Natural killer cell treated with Interleukin-12 subunit alpha and Interleukin-12 subunit beta and Interleukin-15 and Interleukin-18, amount 100 ng/mL, for 72 hours (primary cell): ENCODE measurements around the gene ARHGAP28. TPM values are rescaled to one million over a fixed set of nuclear protein-coding genes. Genes with fewer than 3 reads are reported as not detected.

ENCODE experiments used
- ATAC-seq, 2 donors: fragments of 150-1000 bp; cut with Tn5 transposase in 1 of 2; sonication (Bioruptor Pico), chemical (Tn5 transposase) in 1 of 2; 2 replicates each; pipeline ENCODE4 v1.10.0; 2021
- DNase-seq: peaks from one replicate; pipeline ENCODE4 v3.0.0; 2022; ENCODE audit warnings: low spot score
- H3K27ac Mint-ChIP-seq, 2 donors: 1 replicate in 1 of 2; 2 replicates in 1 of 2; pipeline ENCODE4 v1.8.0; 2022; ENCODE audit warnings: mixed read lengths in 2 of 2, mild to moderate bottlenecking in 1 of 2, moderate library complexity in 1 of 2
- H3K27me3 Mint-ChIP-seq, 2 donors: 1 replicate in 1 of 2; 2 replicates in 1 of 2; pipeline ENCODE4 v1.8.0; 2022; ENCODE audit warnings: mixed read lengths in 2 of 2
- H3K36me3 Mint-ChIP-seq: one replicate; pipeline ENCODE4 v1.8.0; 2022; ENCODE audit warnings: mixed read lengths
- H3K4me1 Mint-ChIP-seq, 2 donors: 1 replicate in 1 of 2; 2 replicates in 1 of 2; pipeline ENCODE4 v1.8.0; 2022; ENCODE audit warnings: low read depth in 2 of 2, mixed read lengths in 2 of 2, mild to moderate bottlenecking in 1 of 2
- H3K4me3 Mint-ChIP-seq: one replicate; pipeline ENCODE4 v1.8.0; 2022; ENCODE audit warnings: mixed read lengths
- H3K9me3 Mint-ChIP-seq: 2 replicates; pipeline ENCODE4 v1.8.0; 2022; ENCODE audit warnings: mixed read lengths
- total RNA-seq, 2 donors: library from RNA; stranded (reverse); gene quantifications; one replicate each; pipeline ENCODE4 v1.2.3, GENCODE V29; 2022

Gene ARHGAP28
- total RNA-seq, 2 donors from 2014 or later: not detected

DNA sequence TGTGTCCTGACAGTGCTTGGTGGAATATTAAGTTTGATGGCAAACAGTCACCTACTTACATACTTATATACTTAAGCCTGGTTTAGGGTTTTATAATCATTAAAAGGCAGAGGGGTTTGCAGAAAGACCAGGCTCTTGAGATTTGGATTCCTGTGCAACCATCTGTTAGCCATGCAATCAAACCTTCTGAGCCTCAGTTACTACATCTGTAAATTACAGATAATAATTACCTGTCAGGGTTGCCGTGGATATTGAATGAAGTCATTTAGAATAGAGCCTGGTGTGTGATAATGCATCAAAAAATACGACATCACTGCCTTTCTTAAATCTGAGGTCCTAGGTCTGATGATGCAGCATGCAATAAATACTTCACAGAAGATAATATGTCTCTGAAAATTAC lies 152.9 kb downstream of the ARHGAP28 start:
- Mint-ChIP-seq H3K4me1 (no peaks in the 10 kb centered on the region), H3K9me3 (no peaks in the 10 kb centered on the region), H3K4me3 (no peak overlapping the region), H3K36me3 (no peaks in the 10 kb centered on the region), H3K27ac (no peak overlapping the region), H3K27me3 (no peaks in the 10 kb centered on the region)
- ATAC-seq: no peak
- no peak for DNase-seq

DNA sequence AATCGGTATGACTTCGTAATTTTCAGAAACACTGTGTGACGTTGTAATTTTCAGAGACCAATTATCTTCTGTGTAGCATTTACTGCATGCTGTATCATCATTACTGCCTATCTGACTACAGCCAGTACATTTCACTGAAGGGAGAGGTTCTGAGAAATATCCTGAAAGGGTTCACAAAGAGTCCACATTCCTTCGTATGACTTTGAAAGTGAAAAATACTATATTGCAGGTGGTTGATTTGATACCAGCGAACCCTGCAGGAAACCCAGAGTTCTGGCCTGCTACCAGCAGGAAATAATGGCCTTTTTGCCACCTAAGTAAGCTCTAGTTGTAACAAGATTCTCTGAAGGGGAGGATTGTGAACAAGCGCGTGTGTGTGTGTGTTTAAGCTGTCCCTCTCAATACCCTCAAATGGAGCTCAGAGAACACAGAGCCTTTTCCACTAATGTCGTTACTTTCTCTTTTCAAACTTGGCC lies 155.5 kb downstream of the ARHGAP28 start:
- no peak overlapping the region for H3K4me3 Mint-ChIP-seq
- DNase-seq (no peak), ATAC-seq (no peak)
- no peaks in the 10 kb centered on the region for H3K9me3 Mint-ChIP-seq
- H3K27ac Mint-ChIP-seq: no peak overlapping the region
- H3K36me3 Mint-ChIP-seq: no peaks in the 10 kb centered on the region
- no peaks in the 10 kb centered on the region for H3K4me1 Mint-ChIP-seq
- no peaks in the 10 kb centered on the region for H3K27me3 Mint-ChIP-seq

DNA sequence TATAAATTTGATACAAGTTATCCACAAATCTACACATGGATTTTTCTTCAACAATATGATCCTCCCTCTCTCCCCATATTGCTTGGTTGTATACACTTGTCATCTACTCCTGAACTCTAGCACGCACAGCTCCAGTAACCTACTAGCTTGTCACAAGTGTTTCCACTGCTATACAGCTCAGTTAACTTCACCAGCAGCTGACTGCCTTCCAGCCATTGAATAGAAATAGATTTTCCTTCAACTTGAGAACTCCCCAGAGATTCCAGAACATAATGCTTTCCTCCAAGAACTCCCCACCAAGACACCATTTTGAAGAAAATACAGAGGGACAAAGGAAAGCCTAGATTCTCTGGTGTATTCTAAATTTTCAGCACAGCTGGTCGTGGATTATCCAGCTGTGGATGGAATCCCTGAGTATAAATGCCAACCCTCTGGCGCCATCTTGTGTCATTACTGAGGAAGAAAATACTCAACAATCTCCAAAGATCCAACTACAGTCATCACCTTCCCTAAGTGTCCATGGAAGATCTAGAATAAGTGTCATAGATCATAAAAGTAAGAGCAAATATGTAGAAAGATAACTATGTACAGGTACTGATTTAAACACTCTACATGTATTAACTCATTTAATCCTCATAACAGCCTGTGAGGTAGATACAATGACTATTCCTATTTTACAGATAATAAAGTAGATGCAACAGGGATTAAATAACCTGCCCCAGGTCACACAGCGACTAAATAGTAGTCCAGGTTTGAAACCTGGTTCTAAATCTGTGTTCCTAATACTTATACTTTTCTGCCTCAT lies 156.7 kb downstream of the ARHGAP28 start:
- no peak for ATAC-seq
- no peaks in the 10 kb centered on the region for H3K36me3 Mint-ChIP-seq
- no peak overlapping the region for H3K4me3 Mint-ChIP-seq
- no peaks in the 10 kb centered on the region for H3K9me3 Mint-ChIP-seq
- H3K4me1 Mint-ChIP-seq: no peaks in the 10 kb centered on the region
- H3K27ac Mint-ChIP-seq: no peak overlapping the region
- H3K27me3 Mint-ChIP-seq: no peaks in the 10 kb centered on the region
- DNase-seq: no peak

DNA sequence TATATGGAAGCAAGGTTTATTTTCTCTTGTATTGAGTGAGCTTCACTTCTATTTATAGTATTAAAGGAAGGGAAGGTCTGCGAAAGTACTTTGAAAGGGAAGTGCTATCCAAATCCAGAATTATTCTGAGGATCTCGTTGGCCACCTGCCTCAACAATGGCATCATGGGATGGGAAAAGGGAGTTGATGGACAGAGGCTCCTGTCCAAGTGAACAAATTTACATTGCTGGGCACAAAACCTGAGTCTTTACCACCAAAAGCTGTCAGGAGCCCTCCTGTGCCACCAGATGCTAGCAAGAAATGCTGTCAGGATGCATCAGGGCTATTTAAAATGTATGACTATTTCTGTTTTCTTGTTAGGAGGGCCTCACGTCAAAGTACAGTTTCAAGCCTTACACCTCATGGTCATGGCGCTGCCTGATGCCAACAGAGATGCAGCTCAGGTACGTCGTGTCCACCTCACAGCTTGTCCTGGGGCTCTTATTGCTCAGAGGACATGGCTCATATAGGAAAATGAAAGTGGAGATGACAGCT lies 157.3 kb downstream of the ARHGAP28 start:
- no peaks in the 10 kb centered on the region for H3K27me3 Mint-ChIP-seq
- ATAC-seq: no peak
- H3K4me1 Mint-ChIP-seq: no peaks in the 10 kb centered on the region
- no peak overlapping the region for H3K4me3 Mint-ChIP-seq
- no peaks in the 10 kb centered on the region for H3K36me3 Mint-ChIP-seq
- H3K27ac Mint-ChIP-seq: no peak overlapping the region
- no peak for DNase-seq
- H3K9me3 Mint-ChIP-seq: no peaks in the 10 kb centered on the region

DNA sequence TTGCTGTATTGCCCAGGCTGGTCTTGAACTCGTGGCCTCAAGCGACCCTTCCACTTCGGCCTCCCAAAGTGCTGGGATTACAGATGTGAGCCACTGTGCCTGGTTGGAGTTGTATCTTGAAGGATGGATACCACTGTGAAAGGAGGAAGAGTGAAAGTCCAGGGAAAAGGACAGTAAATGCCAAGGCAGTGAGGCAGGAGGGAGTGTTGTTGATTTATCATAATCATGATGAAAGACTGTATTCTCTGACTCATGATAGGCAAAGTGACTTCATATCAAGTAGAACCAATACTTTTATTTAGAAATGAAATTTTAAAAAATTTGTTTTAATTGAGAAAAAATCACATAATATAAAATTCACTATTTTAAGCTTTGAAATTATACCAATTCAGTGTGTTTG lies 162.3 kb downstream of the ARHGAP28 start:
- H3K36me3 Mint-ChIP-seq: no peaks in the 10 kb centered on the region
- DNase-seq (no peak), ATAC-seq (no peak)
- H3K27me3 Mint-ChIP-seq: no peaks in the 10 kb centered on the region
- no peak overlapping the region for H3K4me3 Mint-ChIP-seq
- peaks cover 3% of the 10 kb centered on the region for H3K9me3 Mint-ChIP-seq
- H3K4me1 Mint-ChIP-seq: no peaks in the 10 kb centered on the region
- no peak overlapping the region for H3K27ac Mint-ChIP-seq

DNA sequence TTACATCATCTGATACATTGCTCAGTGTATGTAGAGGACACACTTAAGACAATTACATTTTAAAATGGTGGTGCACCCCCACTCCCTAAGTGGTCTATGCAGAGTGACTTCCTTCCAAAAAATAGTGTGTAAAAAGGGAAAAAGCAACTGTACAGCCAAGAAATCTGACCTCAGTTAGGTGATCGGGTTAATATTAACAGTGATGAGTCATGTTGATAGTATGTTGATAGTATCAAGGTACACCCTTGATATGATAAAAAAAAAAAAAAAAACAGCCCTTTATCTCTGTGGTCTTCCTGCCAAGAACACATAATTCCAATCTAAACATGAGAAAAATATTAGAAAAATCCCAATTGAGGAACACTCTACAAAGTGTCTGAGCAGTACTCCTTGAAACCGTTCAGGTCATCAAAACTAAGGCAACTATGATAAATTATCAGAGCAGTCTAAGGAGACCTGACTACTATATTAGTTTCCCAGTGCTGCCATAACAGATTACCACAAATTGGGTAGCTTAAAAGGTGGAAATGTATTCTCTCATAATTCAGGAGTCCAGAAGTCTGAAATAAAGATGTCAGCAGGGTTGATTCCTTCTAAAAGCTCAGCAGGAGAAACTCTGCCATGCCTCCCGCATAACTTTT lies 171.9 kb downstream of the ARHGAP28 start:
- no peak overlapping the region for H3K4me3 Mint-ChIP-seq
- H3K36me3 Mint-ChIP-seq: peaks cover 8% of the 10 kb centered on the region
- no peaks in the 10 kb centered on the region for H3K27me3 Mint-ChIP-seq
- no peaks in the 10 kb centered on the region for H3K4me1 Mint-ChIP-seq
- H3K9me3 Mint-ChIP-seq: peaks cover 10% of the 10 kb centered on the region
- no peak for ATAC-seq
- DNase-seq: no peak
- H3K27ac Mint-ChIP-seq: no peak overlapping the region

DNA sequence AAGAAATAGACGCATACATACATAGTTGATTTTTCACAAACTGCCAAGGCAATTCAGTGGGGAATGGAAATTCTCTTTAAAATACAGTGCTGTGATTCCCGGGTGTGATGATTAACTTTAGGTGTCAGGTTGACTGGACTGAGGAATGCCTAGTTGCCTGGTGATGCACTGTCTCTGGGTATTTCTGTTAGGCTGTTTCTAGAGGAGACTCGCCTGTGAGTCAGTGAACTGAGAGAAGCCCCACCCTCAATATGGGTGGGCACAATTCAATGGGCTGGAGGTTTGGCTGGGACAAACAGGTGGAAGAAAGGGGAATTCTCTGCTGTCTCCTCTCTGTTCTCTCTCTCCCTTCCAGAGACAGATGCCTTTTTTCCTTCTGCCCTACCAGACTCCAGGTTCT lies 187.6 kb downstream of the ARHGAP28 start:
- no peak for DNase-seq
- peaks cover 5% of the 10 kb centered on the region for H3K9me3 Mint-ChIP-seq
- no peaks in the 10 kb centered on the region for H3K27me3 Mint-ChIP-seq
- no peak overlapping the region for H3K27ac Mint-ChIP-seq
- peaks cover 0 to 4% of the 10 kb centered on the region in 2 donors for H3K4me1 Mint-ChIP-seq
- ATAC-seq: no peak
- H3K4me3 Mint-ChIP-seq: no peak overlapping the region
- no peaks in the 10 kb centered on the region for H3K36me3 Mint-ChIP-seq

DNA sequence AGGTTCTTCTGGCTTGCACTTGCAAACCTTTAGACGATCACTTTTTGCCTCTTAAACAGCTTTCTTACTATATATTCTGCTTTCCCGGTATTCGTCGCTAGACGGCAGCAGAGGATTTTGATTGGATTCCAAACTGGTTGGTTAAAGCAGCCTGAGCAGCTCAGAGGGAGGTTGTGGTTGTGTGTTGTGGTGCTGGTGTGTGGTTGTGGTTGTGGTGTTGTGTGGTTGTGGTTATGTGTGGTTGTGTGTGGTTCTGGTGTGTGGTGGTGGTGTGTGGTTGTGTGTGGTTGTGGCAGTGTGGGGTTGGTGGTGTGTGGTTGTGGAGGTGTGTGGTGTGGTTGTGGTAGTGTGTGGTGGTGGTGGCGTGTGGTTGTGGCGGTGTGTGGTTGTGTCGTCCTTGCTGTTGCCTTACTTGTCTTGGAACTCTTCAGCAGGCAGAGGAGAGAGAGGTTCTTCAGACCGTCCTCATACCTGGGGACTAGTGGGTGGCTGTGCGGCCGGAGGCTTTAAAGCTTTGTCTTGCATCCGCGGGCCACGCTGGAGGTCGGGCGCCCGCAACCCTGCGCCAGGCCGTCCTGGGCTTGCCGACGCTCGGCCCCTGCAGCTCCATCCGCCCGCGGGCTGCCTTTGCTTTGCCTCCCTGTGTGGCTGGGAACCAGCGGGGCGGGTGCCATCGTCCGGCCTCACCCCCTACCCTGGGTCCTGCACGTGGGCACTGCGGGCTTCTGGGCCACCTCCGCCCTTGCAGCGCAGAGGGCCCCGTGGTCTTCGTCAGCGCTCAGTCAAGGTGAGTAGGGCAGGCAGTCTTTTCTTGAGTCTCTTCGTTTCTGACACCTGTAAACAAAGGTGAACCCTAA lies 190.8 kb downstream of the ARHGAP28 start:
- Mint-ChIP-seq H3K4me1 (peaks cover 0 to 4% of the 10 kb centered on the region in 2 donors), H3K27ac (no peak overlapping the region), H3K9me3 (peaks cover 5% of the 10 kb centered on the region), H3K27me3 (no peaks in the 10 kb centered on the region), H3K36me3 (no peaks in the 10 kb centered on the region), H3K4me3 (no peak overlapping the region)
- DNase-seq (no peak), ATAC-seq (no peak)

DNA sequence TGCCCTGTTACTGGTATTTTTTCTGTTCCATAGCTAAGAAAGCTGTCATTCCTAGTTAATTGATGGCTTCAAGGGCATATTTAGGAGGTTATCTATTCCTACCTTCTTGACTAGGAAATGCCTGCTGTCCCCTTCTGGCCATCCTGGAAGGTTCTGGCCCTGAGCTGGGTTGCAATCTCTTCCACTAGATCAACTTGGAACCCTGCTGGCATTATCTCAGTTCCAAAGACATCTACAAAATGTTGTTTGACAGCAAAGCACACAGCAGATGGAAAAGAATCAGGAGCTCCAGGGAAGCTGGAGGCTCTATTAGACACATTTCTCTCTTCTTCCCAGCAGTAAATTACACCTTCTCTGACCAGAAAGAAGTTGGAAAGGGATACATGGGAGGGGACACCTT lies 192.1 kb downstream of the ARHGAP28 start:
- H3K27me3 Mint-ChIP-seq: no peaks in the 10 kb centered on the region
- no peak for DNase-seq
- H3K27ac Mint-ChIP-seq: no peak overlapping the region
- H3K4me3 Mint-ChIP-seq: no peak overlapping the region
- no peak for ATAC-seq
- peaks cover 0 to 4% of the 10 kb centered on the region in 2 donors for H3K4me1 Mint-ChIP-seq
- H3K36me3 Mint-ChIP-seq: no peaks in the 10 kb centered on the region
- H3K9me3 Mint-ChIP-seq: peaks cover 5% of the 10 kb centered on the region

DNA sequence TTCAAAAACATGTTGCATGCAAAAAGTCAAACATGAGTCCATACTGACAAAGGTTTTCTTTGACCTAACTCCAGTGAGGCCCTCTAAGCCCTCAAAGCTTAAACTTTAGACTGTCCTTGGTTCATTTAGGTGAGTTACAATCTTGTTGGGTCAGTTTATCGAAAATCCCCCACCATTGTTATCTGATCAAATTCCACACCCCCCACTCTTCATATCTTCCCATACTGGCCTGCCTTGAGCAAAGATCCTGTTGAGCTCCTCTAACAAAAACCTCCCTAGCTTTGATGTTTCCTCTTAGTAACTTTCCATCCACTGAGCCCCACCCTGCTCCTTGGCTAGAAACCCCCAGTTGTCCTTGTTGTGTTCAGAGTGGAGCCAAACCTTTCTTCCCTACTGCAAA lies 193.7 kb downstream of the ARHGAP28 start:
- H3K4me1 Mint-ChIP-seq: peaks cover 0 to 4% of the 10 kb centered on the region in 2 donors
- no peak for ATAC-seq

DNA sequence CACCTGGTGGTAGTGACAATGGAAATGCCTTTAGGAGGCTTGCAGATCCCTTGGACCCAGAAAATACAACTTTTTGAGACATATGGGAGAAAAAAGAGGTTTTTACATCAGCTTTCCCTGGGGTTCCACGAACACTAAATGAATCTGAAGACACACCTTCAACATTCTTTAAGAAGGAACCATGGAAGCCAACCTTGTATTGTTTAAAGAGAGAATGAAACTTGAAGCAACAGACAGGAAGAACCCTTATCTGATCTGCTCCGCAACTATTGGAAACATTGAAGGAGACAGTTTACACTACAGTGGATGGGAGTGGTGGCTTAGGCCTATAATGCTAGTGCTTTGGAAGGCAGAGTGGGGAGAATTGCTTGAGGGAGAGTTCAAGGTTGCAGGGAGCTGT lies 197.6 kb downstream of the ARHGAP28 start:
- Mint-ChIP-seq H3K4me3 (no peak overlapping the region), H3K36me3 (no peaks in the 10 kb centered on the region), H3K27ac (no peak overlapping the region), H3K4me1 (no peaks in the 10 kb centered on the region), H3K27me3 (no peaks in the 10 kb centered on the region), H3K9me3 (peaks cover 2% of the 10 kb centered on the region)
- no peak for DNase-seq
- ATAC-seq: no peak

More for the DNA sequence above, 193.7 kb downstream of the ARHGAP28 start:
- Mint-ChIP-seq H3K9me3 (peaks cover 5% of the 10 kb centered on the region), H3K36me3 (no peaks in the 10 kb centered on the region), H3K27ac (no peak overlapping the region), H3K27me3 (no peaks in the 10 kb centered on the region), H3K4me3 (no peak overlapping the region)
- DNase-seq: no peak

DNA sequence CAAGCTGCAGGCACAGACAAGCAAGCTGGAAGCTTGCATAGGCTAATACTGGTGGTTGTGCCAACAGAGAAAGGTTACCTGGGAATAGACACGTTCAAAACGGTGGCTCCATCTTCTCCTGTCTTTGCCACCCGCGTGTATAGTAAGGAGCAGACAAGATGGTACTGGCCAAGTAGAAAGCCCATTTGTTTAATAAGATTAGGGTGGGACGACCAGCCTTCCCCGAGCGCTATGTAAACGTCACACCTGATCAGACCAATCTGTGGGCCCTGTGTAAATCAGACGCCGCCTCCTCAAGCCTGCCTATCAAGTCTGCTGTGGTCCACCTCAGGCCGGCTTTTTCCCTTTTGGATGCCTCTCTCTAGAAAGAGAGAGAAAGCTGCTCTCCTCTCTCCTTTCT lies 198.8 kb downstream of the ARHGAP28 start:
- ATAC-seq (no peak), DNase-seq (no peak)
- H3K27me3 Mint-ChIP-seq: no peaks in the 10 kb centered on the region
- no peaks in the 10 kb centered on the region for H3K4me1 Mint-ChIP-seq
- H3K4me3 Mint-ChIP-seq: no peak overlapping the region
- H3K9me3 Mint-ChIP-seq: peaks cover 2% of the 10 kb centered on the region
- H3K27ac Mint-ChIP-seq: no peak overlapping the region
- no peaks in the 10 kb centered on the region for H3K36me3 Mint-ChIP-seq

DNA sequence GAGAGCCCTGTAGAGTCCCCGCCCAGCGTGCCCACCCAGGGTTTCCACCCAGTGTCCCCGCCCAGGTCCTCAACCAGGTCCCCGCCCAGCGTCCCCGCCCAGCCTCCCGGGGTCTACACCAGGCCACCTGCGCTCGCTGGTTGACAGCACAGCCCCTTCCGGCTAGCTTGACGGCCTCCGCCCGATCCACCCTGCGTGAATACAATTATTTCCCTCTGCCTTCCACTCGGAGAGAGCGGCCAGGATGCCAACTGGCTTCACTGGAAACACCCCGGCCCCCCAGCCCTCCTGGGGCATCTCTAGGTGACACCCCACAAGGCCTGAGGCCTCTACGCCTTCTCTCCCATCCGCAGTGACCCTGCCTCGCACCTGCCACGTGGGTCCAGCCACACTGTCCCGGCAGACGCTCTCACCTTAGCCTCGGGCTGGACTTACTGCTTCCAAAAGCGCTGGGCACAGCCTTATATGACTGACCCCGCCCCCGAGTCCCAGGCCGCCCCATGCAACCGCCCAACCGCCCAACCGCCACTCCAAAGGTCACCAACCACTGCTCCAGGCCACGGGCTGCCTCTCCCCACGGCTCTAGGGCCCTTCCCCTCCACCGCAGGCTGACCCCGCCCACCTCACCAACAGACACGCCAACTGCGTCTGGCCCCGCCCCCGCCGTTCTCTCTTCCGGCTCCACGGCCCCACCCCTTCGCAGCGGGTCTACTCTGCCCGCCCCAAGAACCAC lies 200.0 kb downstream of the ARHGAP28 start:
- no peak overlapping the region for H3K27ac Mint-ChIP-seq
- DNase-seq (no peak), ATAC-seq (peak; percentile 32 to 48)
- H3K9me3 Mint-ChIP-seq: peaks cover 2% of the 10 kb centered on the region
- H3K36me3 Mint-ChIP-seq: no peaks in the 10 kb centered on the region
- H3K27me3 Mint-ChIP-seq: no peaks in the 10 kb centered on the region
- H3K4me1 Mint-ChIP-seq: no peaks in the 10 kb centered on the region
- no peak overlapping the region for H3K4me3 Mint-ChIP-seq
